NK-92 (cell line): ENCODE results near the gene GREM2.

Experiments used
- DNase-seq: peaks from one replicate; lab custom pipeline; 2025; ENCODE audit not compliant: unreplicated experiment; lab: John Stamatoyannopoulos, UW

GREM2 gene

DNA sequence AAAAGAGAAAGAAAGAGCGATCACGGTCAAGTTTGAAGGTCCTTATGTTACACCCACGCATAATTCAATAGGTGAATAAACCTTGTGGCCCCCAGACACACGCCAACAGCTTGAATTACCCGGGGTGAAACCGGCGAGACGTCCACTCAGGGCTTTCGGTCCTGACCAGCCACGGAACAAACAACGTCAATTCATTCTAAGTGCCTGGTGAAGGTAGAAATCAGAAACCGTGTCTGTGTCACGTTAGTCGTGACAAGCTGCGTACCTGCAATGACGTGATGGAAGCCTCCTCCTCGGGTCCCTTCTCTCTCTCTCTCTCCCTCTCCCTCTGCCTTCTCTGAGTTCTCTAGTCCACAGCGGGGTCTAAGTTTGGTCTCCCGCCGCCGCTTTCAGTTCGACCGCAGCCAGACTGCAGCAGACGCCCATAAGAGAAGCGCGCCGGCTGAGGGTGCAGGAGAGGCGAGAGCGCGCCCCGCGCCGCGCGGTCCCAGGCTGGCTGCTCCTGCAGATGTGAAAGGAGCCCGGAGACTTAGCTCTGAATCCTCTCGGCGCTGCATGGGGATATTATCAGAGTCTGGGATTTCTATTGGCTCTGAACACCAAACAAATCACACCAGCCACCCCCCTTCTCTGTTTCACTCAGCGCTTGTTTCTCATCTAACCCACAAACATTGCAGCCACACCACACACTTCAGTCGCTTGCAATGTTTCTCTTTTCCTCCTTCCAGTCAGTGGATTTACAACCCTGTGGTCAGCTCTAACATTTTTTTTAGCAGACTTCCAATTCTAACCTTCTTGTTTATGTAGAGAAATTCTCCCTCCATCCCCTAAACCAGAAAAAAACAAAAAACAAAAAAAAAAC lies at the start of gene GREM2:
Gene GREM2, minus strand, starts transcription at position 537 of the 862 bp plus-strand sequence. CDS start 118,680 bp downstream, outside the sequence.
- DNase-seq = no peak

DNA sequence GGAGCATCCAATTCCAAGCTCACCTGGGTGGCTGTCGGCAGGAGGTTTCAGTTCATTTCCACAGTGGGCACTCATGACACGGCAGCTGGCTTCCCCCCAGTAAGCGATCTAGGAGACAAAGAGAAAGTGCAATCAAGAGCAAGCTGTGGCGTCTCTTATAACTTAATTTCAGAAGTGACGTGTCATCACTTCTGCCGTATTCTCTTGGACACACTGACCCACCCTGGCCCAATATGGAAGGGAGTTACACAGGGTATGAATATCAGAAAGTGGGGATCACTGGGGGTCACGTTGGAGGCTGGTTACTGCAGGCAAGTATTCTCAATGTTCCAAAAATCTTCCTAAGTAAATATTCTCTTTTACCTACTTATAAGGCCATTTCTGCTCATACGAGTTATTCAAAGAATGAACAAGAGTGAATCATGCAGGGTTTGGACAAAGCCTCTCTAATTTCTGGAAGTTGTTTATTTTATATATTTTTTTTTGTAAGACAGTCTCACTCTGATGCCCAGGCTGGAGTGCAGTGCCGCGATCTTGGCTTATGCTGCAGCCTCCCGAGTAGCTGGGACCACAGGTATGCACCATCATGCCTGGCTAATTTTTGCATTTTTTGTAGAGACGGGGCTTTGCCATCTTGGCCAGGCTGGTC lies 46.5 kb upstream of the GREM2 start:
- no peak for DNase-seq

DNA sequence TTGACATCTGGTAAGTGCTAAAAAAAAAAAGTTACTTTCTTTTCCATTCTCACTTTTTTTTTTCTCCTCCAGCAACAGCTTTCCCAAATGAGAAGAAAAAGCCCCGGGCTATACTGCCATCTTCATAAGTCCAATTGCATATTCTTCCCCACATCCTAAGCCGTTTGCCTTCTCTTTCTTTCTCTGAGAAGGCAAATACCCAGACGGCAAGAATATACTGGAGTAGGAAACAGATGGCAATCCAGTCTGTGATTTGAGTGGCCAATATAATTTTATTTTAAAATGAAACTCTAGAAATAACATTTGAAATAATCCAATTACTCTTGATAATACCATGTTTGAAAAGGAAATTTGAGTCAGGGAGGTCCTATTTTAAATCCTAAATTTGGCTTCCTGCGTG lies 44.6 kb upstream of the GREM2 start:
- no peak for DNase-seq

GRCh38 chr1:240652961-240653409 lies 41.0 kb upstream of the GREM2 start:
- no peak for DNase-seq

DNA sequence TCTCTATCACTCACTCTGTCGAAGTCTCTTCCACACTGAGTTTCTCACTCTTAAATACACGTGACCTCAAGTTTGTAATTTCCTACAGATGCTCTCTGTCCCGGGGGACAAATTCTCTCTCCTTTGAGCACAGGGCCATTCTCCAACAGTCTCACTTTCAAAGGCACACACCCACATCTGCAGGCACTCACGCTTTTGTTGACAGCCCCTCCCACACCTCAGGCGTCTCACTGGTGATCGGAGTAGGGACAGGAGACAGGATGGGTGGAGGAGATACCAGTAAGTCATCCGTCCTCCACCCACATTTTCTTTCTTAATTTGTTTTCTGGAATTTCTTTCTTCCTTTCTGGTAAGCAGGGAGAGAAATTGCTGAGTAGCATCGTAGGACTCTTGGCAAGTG lies 40.6 kb upstream of the GREM2 start:
- DNase-seq = no peak

DNA sequence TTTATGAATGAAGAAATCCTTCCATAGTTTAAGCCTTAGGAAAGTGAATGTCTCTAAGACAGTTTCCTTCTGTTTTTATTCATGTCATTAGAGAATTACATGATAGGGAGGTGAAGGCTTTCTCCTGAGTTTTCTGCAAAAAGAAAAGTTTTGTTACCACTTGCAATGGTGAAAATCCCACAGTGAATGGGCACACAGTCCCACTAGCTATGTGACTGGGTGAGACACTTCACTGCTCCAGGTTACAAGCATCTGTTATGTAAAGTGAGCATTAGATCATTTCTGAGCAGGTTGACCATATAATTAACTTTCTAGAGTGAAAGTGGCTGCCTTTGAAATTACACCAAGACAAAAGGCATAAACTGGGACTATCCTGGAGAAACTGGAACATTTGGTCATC lies 38.9 kb upstream of the GREM2 start:
- no peak for DNase-seq

GRCh38 chr1:240649733-240650721 lies 38.1 kb upstream of the GREM2 start:
- no peak for DNase-seq

GRCh38 chr1:240646571-240647240 lies 34.8 kb upstream of the GREM2 start:
- no peak for DNase-seq

DNA sequence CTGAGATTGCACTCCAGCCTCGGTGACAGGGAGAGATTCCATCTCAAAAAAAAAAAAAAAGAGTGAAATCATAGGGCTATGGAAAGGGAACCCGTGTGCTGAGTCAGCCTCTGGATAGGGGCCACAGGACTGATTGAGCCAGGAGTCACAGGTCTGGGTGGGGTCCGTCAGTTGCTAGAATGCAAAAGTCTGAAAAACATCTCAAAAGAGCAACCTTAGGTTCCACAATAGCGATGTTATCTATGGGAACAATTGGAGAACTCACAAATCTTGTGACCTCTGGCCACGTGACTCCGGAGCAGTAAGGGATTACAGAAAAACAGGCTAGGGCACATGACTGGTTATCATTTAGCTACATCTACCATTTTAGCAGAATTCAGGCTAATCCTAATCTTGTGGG lies 32.8 kb upstream of the GREM2 start:
- DNase-seq = no peak

DNA sequence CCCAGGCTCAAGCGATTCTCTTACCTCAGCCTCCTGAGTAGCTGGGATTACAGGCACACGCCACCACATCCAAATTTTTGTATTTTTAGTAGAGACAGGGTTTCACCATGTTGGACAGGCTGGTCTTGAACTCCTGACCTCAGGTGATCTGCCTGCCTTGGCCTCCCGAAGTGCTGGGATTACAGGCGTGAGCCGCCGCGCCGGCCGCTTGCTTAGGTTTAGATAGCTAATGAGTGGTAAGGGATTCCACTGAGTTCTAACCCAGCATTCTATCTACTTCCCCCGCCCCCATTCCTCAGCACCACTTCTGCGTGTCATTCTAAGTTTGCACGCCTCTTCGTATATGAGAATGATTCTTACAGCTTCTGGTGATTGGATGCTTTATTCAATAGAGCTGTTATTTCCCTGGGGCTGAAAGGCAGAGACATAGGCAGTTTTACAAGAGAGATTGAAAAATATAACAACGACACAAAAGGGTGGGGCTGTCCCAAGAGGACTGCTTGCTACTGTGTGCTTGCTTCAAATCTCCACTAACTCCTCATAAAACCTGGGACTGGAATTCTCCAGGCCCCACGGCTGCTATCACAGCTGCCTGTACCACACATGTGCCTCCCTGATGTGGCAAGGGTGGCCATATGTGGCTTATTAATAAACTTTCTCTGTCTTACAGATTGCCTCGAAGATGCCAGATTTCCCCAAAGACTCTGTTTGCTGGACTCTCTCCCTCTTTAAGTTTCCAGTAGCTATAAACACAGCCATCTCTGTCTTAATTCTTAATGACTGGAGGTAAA lies 23.7 kb upstream of the GREM2 start:
- DNase-seq = no peak

GRCh38 chr1:240630409-240630808 lies 18.5 kb upstream of the GREM2 start:
- DNase-seq = no peak

DNA sequence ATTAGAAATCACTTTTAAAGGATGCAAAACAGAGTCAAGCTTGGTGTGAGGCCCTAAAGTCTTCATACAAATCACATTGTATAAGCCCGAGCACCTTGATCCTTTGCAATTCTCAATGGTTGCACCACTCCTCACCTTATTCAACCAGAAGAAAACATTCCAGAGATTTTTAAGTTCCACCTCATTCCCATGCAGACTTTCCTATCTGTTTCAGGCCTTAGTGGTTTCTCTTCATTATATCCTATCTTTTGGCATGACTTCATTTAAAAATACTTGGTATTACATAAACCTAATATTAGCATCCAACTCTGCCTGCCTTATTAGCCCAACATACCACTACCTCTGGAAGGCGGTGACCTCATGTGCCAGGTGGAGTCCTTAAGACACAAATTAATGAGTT lies 9.3 kb upstream of the GREM2 start:
- DNase-seq = no peak

- no peak for DNase-seq
Observed at GRCh38 chr1:240619906-240620621, 8.1 kb upstream of the GREM2 start.

DNA sequence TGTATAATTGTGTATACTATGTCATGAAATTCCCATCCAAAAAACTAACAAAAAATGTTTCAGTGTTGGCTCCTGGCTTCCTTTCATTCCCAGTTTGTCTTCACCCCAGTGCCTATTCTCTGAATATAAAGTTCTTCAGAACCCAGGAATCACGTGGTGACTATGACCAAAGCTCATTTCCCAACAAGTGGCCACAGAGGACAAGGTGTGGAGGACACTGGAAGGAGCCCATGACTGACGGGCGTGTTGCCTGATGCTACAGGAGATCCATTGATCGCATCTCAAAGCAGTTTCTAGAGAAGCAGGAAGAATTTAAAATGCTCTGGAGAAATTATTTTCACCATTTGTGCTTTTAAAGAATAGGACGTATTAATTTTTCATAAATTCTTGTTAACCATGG lies 7.4 kb upstream of the GREM2 start:
- DNase-seq = no peak

GRCh38 chr1:240618946-240619345 lies 7.0 kb upstream of the GREM2 start:
- no peak for DNase-seq

GRCh38 chr1:240616018-240616417 lies 4.1 kb upstream of the GREM2 start:
- DNase-seq = no peak

GRCh38 chr1:240613356-240614142 lies 1.6 kb upstream of the GREM2 start:
- DNase-seq = no peak

- no peak for DNase-seq
Observed at GRCh38 chr1:240612811-240613210, 856 bp upstream of the GREM2 start.
